Suppressor macrophage (primary cell): ENCODE data around the gene ADK.
"Not testable (repeated sequence)": the region's sequence is repeated elsewhere in the genome, so short reads cannot be mapped to it uniquely, and the experiment has no call there.

Source experiments
- DNase-seq, 4 experiments: peaks; one replicate each; pipeline ENCODE4 v3.0.0-alpha.2; 2020 to 2022

ADK gene

GRCh38 chr10:74500026-74500704 lies 349.1 kb downstream of the ADK start:
- DNase-seq: no peak

- DNase-seq: no peak
Measured at GRCh38 chr10:74500816-74501215, 349.8 kb downstream of the ADK start.

GRCh38 chr10:74502963-74503608 lies 352.1 kb downstream of the ADK start:
- peak in 2 of 4 experiments; percentile 25 to 51 for DNase-seq

DNA sequence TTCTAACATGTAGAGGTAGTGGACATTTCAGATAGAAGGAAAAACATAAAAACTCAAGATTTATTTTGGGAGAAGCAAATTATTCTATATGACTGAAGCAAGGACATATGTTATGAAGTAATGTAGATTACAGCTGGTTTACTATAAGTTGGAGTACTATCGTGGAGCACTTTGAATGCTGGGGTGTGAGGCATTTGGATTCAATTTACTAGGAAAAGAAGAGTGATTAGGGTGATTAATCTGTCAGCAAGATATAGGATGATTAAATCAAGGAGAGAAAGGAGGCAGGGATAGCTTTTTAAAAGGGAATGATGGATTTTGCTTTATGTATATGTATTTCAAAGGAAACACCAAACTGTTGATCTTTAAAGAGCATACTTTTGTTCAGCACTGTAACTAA lies 356.9 kb downstream of the ADK start:
- DNase-seq: no peak

DNA sequence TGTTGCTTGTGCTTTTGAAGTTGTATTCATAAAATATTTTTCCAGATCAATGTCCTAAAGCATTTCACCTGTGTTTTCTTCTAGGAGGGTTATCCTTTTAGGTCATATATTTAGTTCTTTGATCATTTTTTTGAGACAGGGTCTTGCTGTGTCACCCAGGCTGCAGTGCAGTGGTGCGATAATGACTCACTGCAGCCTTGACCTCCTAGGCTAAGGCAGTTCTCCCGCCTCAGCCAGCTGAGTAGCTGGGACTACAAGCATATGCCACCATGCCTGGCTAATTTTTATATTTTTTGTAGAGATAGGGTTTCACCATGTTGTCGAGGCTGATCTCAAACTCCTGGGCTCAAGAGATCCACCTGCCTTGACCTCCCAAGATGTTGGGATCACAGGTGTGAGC lies 359.6 kb downstream of the ADK start:
- DNase-seq: no peak

DNA sequence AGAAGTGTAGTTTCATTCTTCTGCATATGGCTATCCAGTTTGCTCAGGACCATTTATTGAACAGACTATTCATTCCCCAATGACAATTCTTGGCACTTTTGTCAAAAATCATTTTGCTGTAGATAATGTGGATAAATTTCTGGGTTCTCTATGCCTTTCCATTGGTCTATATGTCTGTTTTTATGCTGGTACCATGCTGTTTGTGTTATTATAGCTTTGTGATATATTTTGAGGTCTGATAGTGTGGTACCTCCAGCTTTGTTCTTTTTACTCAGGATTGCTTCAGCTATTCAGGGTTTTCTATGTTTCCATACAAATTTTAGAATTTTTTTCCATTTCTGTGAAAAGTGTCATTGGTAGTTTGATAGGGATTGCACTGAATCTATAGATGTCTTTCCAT lies 360.0 kb downstream of the ADK start:
- DNase-seq: no peak

DNA sequence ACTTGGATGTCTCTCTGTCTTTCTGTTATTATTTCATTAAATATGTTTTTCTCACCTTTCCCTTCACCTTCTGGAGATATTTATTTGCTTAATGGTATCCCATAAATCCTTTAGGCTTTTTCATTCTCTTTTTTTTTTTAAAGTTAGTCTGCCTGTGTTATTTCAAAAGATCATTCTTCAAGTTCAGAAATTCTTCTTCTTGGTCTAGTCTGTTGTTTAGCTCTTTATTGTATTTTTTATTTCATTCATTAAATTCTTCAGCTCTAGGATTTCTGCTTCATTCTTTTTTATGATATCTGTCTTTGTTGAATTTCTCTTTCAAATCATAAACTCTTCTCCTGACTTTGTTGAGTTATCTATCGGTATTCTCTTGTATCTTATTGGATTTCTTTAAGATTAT lies 363.3 kb downstream of the ADK start:
- no peak for DNase-seq

DNA sequence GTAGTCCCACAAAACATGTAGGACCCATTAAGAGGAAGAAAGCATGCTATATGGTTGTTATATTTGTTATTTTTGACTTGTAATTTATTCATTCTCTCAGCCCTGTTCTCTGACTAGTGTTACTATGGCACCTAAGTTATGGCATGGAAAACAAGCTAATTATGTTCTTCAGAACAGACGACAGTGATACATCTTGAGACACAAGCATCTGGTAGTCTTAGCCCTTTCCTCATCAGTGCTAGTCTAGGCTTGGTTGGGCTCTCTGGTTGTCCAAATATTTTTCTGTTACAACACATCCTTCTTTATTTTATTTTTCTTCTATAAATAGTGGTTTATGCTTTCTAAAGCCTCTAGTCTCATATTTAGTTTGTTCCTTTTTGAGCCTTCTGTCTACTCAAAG lies 367.0 kb downstream of the ADK start:
- no peak for DNase-seq

GRCh38 chr10:74521526-74521925 lies 370.5 kb downstream of the ADK start:
- no peak for DNase-seq

GRCh38 chr10:74523199-74523598 lies 372.2 kb downstream of the ADK start:
- peak in 3 of 4 experiments; percentile 14 to 64 (median 43) for DNase-seq

DNA sequence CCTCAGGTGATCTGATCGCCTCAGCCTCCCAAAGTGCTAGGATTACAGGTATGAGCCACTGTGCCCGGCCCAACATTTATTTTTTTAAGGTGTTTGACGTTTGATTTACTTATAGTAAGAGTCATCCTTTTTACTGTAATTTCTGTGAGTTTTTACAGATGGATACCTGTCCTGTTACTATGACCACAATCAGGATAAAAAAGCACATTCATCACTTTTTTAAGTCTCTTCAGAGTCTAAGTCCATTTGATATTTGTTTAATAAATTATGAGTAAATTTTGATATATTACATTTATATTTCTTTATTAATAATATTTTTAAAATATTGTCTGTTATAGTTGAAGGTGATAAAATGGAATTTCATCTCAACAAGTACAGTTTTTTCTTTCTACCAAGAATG lies 374.9 kb downstream of the ADK start:
- DNase-seq: no peak

- DNase-seq: not testable (repeated sequence)
Measured at GRCh38 chr10:74527611-74528010, 376.6 kb downstream of the ADK start.

DNA sequence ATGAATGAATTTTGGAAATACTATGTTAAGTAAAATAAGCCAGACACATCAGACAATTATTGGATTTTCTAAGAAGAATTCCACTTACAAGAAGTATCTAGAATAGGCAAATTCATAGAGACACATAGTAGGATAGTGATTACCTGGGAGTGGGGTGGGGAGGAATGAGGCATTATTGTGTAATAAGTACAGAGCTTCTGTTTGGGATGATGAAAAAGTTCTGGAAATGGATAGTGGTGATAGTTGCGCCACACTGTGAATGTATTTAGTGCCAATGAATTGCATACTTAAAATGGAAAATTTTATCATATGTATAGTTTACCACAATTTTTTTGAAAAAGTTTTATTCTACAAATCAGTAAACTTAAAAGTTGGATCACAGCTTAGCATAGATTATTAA lies 378.2 kb downstream of the ADK start:
- peak in 1 of 4 experiments; percentile 16 for DNase-seq

DNA sequence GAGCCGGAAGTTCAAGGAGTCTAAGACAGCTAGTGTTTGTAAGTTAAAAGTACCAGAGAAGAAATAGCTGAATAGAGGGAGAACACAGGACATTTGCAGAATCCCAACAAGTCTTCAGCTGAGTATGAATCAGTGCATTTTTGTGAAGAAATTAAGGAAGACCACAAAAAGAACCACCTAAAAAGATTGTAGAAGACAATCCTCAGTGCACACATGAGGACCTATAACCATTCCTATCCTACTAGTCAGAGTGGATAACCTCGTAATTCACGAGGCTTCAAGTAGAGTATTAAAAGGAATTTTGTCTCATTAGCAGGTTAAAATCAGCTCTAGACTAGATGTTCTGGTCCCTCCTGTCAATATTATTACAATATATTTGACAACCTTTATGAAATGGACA lies 380.0 kb downstream of the ADK start:
- no peak for DNase-seq

DNA sequence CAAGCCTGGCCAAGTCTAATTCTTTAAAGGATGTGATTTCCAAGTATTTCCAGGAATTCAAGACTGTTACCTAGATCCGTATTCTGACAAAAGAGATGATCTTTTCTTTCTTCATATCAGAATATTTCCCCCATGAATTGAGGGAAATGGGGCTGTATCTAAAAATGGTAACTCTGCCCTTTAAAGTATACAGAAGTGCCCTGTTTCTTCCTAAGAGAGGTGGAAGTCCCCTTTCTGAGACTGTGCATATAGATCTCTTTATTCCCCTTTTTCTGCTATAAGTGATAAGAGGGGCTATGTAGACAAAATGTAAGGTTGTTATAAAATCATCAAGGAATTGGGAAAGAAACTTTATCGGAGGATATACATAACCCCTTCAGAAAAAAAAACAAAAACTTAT lies 388.3 kb downstream of the ADK start:
- DNase-seq: peak in 1 of 4 experiments; percentile 4

DNA sequence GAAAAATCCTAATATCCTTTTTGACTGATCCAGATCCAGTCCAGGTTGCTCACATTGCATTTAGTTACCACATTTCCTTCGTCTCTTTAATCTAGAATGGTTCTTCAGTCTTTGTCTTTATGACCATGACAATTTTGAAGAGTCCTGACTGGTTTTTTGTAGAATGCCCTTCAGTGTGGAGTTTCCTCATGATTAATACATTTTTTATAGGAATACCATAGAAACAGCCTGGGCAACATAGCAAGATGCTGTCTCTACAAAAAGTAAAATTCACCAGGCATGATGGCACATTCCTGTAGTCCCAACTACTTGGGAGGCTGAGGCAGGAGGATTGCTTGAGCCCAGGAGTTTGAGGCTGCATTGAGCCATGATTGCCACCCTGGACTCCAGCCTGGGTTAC lies 390.4 kb downstream of the ADK start:
- no peak for DNase-seq

DNA sequence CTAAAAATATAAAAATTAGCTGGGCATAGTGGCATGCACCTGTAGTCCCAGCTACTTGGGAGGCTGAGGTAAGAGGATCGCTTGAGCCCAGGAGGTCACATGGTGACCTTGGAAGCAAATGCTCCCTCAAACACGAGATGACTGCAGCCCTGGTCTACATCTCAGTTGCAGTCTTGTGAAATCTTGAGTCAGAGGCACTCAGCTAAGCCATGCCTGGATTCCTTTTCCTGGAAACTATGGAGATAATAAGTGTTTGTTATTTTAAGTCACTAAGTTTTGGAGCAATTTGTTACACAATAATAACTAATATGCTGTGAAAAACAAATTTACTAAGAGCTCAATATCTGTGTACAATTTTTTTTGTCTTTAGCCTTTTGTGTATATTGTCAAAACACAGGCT lies 391.1 kb downstream of the ADK start:
- peak in 2 of 4 experiments; percentile 4 to 20 for DNase-seq

DNA sequence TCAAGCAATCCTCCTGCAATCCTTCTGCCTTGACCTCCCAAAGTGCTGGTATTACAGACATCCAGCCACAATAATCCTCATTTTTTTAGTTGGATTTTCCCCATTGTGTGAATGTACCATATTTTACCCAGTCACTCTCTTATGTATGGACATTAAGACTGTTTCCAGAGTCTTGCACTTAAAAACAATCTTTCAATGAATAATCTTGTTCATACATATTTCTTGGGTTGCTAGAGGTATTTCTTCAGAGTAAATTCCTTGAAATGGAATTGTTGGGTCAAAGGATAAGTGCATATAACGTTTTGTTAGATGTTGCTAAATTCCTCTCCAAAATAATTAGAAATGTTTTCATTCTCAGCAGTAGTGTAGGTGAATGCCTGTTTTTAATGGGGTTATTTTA lies 392.3 kb downstream of the ADK start:
- no peak for DNase-seq

GRCh38 chr10:74544106-74544505 lies 393.1 kb downstream of the ADK start:
- peak in 2 of 4 experiments; percentile 3 to 7 for DNase-seq

- DNase-seq: no peak
Measured at GRCh38 chr10:74548676-74549075, 397.7 kb downstream of the ADK start.

- no peak for DNase-seq
Measured at GRCh38 chr10:74556072-74556705, 405.2 kb downstream of the ADK start.

GRCh38 chr10:74557098-74557497 lies 406.1 kb downstream of the ADK start:
- DNase-seq: no peak

- DNase-seq: no peak
Measured at GRCh38 chr10:74558403-74558802, 407.4 kb downstream of the ADK start.

DNA sequence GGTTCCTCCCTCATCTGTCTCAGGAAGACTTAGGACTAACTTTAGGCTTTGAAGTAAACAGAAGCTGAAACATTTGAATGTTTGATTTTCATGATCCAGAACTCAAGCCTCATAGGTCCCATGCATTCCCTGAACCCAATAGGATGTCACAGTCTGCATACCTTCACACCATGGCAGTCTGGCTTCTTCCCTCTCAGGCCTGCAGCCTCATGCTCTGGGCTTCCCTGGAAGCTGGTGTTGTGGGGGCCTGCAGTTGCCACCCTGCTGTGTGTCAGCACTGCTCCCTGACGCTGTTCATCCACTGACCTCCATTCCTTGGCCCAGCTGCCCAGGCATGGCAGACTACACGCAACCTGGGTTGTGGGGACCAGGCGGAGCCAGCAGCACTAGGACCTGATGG lies 407.9 kb downstream of the ADK start:
- DNase-seq: no peak
